NK-92 (cell line): ENCODE measurements around the gene NDUFS6.

Source experiments
- DNase-seq: peaks from one replicate; lab custom pipeline; 2025; ENCODE audit not compliant: unreplicated experiment; lab: John Stamatoyannopoulos, UW

Gene NDUFS6

DNA sequence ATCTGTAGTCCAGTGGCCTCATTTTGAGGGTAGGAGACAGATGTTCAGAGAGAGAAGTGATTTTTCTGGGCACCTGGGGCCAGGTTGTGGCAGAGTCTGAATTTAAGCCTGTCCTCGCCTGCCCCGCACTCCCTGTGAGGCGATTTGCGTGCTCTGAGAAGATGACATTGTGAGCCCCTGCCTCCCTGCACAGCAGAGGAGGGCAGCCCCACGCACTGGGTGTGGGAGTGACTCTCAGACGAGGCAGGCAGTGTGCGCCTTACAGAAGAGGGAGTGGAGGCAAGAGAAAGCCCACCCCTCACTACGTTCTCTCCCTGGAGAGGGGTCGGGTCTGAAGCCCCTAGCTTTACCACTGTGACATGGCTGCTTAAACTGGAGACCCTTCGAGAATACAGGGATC is 45.8 kb downstream of the NDUFS6 start:
- DNase-seq: no peak

DNA sequence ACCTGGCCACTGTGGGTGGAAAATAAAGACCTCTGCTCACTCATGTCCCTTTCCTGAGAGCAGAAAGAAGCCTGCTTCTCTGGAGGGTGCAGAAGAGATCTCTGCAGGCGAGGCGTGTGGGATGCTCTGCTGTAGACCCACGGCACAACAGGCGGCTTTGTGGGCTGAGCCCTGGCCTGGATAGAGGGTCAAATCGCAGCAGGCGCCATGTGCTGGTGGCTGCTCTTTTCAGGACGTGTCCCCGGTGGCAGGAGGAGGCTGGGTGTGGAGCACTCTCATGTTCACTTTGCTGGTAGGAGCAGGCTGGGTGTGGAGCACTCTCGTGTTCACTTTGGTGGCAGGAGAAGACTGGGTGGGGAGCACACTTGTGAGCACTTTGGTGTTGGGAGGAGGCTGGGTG is 46.4 kb downstream of the NDUFS6 start:
- no peak for DNase-seq

DNA sequence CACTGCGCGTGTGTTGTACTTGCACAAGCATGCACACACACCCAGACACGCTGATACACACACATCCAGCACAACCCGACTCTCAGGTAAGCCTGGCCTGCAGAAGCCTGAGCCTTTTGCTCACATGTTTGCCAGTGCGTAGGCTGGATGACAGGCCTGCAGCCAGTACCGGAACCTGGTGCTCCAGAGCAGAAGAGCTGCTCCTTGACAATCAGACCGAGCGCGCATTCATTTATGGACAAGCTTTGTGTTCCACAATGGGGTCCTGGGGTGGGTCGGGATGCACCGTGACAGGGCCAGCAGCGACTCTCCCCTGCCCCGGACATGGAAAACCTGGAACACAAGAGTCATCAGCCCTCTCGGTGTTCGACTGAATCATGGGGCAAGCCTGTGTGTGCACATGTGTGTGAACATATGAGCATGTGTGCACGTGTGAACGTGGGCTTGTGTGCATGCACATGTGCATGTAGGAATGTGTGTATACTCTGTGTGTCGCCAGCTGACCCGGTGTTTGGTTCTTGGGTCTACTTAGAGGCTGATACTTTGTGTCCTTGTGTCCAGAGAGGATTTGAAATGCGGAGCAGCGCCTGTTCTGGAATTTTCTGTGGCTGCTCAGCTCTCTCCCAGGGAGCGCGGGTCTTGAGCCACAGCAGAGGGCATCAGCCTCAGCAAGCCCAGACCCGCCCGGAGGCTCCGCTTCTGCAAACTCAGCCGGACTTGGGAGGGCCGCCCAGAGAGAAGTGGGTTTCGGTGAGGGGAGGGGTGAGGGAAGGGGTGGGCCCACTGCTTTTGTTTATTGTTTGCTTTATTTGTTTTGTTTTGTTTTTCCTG is 49.3 kb downstream of the NDUFS6 start:
- DNase-seq: no peak

DNA sequence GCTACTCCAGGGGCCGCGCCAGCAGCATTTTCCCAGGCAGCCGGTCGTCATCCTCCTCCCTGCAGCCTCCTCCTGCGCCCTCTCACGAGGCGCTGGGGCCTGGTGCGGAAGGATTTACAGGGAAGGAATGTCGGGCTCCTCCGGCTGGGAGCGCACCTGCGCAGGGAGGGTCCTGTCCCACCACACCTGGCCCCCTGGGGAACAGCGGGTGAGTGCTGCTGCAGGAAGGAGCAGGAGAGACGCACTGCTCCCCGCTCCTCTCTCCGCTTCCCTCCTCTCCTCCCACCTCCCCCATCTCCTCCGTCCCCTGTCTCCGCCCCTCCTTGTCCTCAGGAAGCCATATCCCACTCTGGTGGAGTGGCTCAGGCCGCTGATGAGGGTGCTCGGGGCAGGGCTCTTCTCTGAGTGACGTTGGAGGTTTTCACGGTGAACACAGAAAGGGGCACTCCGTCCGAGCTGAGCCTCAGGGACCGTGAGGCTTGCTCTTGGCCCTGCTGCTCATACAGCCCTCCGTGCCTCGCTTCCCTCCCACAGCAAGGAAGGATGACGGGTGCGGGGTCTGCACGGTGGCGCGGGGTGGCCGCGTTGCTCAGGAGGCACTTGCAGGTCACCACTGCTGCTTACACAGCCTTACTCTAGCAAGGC is 50.2 kb downstream of the NDUFS6 start:
- DNase-seq: no peak

DNA sequence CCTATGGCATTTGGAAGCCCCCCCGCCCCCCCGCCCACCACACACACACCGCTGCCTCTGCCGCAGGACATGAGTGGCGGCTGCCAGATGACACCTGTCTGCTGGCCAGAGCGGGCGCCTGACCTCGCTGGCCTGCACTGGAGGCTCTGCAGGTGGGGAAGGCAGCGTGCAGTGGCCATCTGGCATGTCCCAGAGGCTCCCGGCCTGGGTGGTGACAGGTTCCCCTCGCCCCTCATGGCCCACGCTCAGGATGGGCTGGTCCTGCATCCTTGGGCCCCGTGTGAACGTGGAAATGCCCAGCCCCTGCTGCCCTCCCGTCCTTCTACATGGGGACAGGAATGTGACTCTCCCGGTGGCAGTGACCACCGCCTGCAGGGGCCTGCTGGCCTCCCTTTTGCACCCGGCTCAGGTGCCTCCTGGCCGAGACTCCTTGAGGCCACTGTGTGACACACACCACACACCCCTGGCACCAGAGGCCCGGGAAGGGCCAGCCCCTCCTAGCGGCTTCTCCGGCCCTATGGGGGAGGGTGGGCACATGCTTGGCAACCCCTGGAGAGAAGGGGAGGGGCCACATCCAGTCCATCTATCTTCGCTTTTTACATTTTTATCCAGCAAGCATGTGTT is 51.2 kb downstream of the NDUFS6 start:
- no peak for DNase-seq

DNA sequence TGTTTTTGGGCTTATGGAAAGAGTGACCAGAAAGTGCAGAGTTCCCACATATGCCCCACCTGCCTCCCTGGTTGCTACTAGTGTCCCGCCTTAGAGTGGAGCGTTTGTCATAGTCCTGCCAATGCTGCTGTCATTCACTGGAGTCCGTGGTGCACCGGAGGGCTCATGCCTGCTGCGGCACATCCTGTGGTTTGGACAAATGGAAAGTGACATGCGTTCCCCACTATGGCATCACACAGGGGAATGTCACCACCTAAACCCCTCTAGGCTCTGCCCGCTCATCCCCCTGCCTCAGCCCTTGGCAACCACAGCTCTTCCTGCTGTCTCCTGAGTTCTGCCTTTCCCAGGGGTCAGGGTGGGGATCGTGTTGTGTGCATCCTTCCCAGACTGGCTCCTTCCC is 52.3 kb downstream of the NDUFS6 start:
- no peak for DNase-seq

DNA sequence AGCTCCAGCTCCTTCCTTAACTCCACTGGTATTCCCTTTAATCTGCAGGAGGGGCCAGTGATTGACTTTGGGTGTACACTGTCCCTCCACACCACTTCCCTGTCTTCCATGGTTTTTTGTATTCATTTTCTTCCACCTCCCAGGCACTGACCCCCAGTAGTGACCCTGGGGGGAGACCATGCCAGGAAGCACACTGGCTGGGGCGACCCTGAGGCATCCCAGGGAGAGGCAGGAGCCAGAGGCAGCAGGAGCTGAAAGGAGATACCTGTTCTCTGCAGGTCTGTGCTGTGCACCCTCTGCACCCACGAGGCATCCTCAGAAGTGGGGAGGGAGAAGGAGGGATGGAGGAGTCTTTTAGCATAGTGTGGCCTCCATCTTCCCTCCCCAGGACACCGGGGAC is 53.9 kb downstream of the NDUFS6 start:
- DNase-seq: no peak

DNA sequence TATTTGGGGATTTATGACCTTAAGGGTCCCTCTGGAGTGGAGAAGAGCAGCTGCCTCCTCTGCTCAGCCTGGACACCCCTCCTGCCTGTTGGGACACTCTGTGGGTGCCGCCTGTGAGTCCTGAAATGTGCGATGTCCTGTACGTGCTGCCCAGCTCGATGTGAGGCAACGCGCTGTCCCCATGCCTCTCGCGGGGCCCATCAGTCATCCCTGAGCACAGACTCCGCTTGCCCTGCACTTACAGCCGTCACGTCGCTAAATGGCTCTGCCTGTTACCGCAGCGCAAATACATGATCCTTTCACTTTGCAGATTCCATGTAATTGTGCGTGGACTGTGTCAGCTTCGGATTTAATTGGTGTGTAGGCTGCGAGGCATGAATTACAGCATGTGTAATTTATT is 54.4 kb downstream of the NDUFS6 start:
- no peak for DNase-seq

DNA sequence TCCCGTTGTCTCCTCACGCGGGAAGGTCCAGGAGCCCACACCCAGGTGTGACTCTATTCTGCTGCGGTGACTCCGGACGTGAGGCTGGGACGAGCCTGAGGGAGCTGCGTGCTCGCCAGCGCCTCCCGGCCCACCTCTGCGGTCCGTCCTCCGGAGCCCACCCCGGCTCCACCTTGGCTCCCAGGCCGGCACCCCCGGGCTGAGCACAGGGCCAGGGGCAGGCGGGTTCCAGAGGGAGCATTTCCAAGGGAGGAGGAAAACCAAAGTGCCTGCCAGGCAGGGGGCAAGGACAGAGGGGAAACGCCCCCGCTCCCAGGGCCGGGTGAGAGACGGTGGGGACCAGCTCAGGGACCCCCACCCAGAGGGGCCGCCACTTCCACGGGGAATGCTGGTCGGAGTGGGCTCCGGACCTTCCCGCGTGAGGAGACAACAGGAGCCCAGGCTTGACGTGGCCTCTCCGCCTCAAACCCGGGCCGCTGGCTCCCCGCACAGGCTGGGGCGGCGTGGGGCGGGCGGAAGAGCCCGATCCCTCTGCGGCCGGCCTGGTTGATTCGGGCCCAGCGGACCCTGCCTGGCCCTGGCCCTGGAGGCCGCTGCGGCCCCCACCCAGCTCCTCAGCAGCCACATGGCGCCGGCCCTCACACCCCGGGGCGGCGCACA is 55.5 kb downstream of the NDUFS6 start:
- DNase-seq: no peak

DNA sequence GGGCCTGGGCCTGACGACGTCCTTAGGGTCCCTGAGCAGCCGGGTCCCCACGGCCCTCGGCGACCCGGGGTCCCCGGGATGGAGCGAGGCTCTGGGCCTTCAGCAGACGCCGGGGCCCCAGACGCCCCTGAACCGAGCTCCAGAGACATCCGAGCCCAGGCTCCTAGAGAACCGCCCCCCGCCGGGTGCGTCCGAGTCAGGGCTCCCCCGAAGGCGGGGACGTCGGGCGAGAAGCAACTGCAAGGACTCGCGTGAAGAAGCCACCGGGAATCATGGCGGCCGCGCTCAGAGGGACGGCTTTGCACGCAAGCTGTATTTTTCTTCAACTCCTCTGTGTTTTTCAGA is 56.0 kb downstream of the NDUFS6 start:
- DNase-seq: no peak

DNA sequence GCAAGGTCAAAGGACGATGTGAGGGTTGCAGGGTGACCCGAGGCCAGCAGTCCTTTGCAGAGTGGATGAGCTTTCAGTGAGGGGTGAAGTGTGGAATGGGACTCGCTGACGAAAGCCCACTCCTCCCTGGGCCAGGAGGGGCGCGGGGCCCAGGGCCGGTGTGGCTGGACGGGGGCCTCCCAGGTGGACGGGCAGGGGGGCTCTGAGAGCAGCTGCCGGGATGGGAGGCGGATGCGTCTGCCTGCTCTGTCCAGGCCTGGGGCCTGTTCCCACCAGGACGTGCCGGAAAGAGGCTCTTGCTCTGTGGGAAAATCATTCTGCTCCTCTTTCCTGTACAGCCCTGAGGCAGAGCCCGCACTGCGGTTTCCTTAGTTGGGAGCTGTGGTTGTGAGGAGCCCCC is 57.2 kb downstream of the NDUFS6 start:
- no peak for DNase-seq

DNA sequence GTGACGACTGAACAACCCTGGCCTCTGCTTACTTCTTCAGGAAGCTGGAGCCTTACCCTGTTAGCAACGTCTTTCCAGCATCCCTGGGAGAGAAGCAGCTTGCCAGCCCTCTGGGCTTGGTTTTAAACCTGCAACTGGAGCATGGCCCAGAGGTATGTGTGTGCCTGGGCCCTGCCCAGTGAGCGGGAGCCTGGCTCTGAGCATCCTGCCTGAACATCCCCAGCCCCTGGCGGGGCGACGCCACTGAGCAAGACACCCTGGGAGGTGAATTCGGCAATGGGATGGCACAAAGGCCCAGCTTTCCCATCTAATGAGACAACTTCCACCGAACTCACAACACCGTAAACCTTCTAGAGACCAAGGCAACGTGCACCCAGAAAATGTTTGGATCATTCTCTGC is 57.9 kb downstream of the NDUFS6 start:
- no peak for DNase-seq

DNA sequence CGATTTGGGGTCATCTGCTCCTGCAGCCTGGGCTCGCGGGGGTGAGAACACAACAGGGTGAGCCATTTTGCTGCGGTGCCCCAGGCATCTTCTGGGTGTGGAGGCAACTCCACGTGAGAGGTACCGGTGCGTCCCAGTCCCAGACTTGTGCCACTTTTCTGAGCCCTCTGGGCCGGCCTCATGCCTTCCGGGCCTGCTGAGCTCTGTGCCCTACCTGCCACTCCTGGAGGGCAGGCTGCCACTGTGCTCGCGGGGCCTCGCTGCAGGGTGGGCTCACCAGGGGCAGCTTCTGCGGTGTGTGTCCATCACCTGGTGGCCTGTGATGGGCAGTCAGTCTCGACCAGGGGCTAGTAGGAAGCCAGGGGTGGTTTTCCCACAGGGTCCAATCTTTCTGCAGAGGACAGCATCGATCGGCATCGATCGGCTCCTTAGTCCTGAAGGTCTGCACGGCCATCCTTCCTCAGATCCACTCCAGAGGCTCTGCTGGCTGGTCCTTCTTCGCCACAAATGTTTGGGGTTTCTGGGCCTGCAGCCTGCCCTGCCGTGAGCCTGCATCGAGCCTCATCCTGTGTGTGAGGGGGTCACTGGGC is 58.9 kb downstream of the NDUFS6 start:
- DNase-seq: no peak

DNA sequence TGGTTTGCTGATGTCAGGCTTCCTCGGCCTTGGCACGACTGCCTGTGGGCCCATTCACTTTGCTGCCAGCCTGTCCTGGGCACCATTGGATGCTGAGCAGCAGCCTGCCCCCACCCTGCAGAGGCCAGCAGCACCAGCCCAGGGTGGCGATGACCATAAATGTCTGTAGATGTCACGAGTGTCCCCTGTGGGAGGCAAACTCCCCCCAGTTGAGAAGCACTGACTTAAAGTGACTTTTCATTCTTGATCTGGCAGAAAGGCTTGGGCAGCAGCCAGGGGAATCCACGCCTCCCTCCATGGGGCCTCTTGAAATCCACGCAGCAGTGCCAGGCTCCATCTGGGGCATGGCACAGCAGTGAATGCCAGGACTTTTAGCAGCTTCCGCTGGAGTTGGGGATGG is 59.7 kb downstream of the NDUFS6 start:
- no peak for DNase-seq

DNA sequence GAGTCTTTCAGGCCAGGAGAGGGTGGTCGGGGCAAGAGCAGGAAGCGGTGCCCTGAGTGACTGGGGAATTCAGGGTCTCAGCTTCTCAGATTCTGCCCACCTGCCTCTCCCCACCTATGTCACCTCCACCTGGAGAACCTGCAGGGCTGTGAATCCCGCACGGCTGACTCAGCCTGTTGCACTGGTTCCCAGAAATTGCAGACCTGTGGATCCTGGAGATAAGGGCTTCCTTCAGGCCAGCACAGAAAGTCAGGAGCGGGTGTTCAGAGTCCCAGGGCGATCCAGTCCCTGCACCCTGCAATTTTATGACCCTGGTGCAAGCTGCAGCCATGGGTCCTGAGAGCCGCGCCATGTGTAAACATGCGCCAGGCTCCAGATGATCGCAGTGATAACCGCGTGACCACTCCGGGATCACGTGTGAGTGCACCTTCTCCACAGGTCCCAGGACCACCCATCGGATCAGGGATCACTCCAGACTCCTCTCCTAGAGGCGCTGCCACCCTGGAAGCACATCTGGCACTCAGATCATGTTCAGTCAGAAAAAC is 63.8 kb downstream of the NDUFS6 start:
- DNase-seq: no peak

DNA sequence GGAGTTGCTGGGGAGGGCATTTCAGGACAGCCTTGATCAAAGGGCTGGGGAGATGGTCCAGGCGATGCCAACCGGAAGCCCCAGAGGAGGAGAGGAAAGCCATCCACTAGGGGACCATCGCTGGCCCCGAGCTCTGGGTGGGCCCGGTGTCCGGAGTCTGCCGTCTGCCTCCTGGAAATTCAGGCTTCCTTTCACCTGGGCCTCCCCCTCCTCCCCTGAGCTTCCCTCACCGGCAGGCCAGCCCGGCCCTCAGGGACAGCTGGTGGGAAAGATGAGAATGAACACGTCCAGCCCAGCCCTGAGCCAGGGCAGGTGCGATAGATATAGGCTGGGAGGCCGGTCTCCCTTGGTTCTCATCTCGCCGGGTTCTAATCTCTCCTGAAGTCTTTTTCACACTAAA is 64.3 kb downstream of the NDUFS6 start:
- no peak for DNase-seq
